T-helper 1 cell (primary cell): ENCODE data around the gene KCNH1.
A peak's percentile ranks its signal among the peaks of the same experiment; 100 is the strongest.
"Not testable (repeated sequence)": the region's sequence is repeated elsewhere in the genome, so short reads cannot be mapped to it uniquely, and the experiment has no call there.

Experiments
- DNase-seq, 5 donors: peaks; one replicate each; pipeline ENCODE4 v3.0.0-alpha.2; 2012 to 2020

KCNH1 gene

DNA sequence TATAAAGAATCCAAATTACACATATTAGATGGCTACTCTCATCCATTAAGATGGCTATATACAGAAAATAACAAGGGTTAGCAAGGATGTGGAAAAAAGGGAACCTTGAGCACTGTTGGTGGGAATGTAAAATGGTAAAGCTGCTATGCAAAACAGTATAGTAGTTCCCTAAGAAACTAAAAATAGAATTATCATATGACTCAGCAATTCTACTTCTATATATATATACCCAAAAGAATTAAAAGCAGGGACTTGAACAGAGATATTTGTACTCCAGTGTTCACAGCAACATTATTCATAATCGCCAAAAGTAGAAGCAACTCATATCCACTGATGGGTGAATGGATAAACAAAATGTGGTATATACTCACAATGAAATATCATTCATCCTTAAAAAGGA is 126.1 kb downstream of the KCNH1 start:
- no peak for DNase-seq

DNA sequence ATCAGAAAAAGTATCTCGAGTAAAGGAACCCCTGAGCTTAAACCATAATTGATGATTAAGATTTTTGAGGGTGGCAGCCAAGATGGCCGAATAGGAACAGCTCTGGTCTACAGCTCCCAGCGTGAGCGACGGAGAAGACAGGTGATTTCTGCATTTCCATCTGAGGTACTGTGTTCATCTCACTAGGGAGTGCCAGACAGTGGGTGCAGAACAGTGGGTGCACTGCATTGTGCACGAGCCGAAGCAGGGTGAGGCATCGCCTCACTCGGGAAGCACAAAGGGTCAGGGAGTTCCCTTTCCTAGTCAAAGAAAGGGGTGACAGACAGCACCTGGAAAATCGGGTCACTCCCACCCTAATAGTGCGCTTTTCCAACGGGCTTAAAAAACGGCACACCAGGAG is 138.0 kb downstream of the KCNH1 start:
- DNase-seq, result not testable (repeated sequence)

DNA sequence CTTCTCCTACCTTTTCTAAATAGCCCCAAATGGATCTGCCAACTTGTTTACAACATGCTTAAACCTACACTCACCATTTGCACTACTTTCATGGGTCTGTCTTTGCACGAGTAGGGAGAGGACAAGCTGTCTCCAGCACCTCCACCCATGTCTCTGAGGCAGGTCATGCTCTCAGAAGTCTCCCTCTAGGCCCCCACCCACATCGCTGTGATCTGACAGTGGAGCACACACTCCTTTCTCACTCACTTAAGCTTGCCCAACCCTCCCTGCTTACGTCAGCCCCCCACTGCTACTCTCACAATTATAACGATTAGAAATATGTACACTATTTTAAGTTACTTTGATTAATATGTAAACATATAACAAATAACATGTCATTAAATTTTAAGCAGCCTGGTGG is 141.1 kb downstream of the KCNH1 start:
- no peak for DNase-seq

DNA sequence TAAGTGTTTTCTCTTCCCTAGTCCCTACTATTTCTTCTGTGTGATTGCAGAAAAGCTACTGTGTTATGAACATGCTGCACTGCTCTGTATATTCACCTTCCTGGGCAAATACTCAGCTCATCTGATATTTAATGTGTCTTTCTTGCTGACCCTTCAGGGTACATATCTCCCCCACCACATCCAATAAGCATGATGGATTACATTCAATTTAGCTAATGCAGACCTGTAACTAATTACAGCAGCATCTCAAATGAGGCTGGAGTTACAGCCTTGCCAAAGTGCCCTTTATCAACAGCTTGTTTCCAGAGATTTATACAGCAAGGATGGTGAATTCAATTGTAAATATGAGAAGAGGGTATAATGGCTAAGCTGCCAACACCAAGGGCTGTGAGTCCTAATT is 144.0 kb downstream of the KCNH1 start:
- no peak for DNase-seq

DNA sequence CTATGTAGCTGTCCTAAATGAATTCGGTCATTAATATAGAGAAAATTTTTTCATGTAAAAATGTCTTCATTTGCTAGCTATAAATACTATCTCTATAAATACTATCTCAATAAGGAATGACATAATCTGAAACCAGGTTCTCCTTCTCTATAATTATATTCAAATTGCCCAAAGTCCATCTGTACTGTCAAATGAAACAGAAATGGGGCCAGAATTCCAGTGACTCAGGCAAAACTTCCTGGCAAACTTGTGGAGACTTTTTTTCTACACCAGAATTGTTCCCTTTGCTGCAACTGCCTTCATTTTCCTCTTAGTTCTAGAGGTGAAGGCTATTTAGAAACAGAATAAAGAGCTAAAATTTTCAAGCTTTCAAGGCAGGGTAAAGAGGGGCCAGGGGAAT is 152.5 kb downstream of the KCNH1 start:
- DNase-seq, result no peak

DNA sequence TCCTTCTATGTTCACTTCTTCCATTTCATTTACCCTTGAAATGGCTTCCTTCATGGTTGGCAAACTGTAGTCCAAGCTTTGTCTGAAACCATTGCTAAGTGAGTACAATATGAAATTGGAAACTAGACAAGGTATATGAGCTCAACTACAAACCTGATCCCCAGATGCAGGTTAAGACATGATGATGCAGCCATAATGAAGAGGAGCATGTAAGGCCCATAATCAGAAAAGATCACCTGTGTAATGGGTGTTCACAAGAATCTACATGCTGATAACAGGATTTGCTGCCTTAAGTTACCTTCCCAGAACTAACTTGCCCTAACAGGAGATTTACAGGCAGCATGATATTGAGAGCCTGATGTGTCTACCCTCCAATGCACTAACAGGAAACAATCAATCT is 153.9 kb downstream of the KCNH1 start:
- no peak for DNase-seq

DNA sequence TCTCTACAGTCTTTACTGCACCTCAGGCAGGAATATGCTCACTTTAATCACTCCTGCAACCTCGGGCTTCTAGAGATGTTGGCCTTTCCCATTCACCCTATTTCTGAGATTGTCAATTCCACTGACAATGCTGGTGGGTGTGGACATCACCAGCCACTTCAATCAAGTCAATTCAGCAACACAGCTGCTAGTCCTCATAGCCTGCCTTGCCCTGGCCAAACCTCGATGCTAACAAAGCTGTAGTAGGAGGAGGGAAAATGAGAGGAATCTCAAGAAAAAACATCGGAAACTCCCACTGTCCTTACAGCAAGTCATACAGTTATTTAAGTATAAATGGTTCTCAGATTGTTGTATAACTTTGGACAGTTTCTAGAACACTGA is 155.0 kb downstream of the KCNH1 start:
- no peak for DNase-seq

DNA sequence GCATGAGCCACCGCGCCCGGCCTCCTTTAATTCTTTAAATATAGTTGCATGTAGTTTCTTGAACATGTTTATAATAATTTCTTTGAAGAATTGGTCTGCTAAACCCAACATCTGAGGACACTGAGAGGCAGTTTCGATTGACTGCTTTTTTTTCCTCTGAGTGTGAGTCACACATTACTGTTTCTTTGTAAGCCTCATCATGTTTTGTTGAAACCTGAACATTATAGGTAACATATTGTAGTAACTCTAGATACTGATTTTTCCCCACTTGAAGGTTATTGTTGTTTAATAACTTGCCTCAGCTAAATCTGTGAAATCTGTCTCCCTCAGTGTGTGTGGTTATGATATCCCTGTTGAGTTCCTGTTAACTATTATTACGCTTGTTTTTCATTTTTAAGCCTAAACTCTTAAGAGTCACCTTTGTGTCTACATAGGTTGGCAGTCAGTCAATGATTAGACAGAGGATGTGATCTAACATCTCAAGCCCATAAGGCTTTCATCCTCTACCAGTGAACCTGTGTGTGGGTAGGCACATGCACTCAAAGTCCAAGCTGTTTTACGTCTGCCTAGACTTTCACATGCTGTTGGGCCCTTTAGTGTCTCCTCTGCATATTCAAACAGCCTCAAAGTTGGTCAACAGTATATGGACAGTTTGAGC is 155.5 kb downstream of the KCNH1 start:
- no peak for DNase-seq

DNA sequence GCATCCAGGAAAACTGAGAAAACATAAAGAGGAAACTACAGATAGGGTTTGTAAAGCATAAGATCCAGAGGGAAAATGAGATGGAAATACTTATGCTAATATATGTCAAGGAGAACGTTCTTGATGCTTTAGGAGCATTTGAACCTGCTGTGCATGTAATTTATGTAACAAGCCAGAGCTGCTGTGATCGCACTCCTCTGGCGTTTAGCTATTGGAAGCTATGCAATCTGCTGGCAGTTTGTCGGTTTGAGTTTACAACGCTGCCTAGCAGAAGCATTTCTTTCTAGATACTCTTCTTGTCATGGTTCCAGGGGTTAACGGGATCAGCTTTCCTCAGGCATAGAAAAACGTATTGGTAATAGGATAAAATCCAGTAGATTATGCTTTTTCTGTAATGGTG is 182.7 kb downstream of the KCNH1 start:
- no peak for DNase-seq

DNA sequence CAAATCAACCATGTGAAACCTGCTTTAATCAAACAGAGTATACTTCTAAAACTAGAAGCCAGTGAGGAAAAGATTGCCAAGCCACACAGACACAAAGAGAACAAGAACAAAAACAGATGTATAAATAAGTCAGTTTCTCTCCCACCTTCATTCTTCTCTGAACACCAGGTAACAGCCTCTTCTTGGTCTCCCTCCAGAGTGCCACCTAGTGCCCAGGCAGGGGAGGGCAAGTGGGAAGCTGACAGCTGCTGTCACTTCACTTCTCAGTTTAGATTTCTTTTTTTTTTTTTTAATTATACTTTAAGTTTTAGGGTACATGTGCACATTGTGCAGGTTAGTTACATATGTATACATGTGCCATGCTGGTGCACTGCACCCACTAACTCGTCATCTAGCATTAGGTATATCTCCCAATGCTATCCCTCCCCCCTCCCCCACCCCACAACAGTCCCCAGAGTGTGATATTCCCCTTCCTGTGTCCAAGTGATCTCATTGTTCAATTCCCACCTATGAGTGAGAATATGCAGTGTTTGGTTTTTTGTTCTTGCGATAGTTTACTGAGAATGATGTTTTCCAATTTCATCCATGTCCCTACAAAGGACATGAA is 183.9 kb downstream of the KCNH1 start:
- peak in 4 of 5 donors; percentile 8 to 18 (median 12) for DNase-seq

DNA sequence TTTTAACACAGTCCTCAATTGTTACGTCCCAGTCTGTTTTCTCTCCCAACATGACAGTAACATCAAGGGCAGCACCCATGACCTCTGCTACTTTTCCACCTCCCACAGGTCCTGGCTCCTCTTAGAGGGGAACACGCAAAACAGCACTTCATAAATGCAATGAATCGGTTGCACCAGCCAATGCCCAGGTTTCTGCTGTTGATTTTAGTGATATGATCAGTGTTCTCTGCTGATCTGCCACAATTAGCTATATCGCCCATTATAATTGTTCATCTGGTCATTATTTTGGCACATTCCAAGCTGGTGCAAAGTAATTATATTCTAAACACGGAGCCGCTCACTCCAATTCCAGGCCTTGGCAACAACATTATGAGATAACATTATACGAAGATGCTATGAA is 184.5 kb downstream of the KCNH1 start:
- DNase-seq, result no peak

DNA sequence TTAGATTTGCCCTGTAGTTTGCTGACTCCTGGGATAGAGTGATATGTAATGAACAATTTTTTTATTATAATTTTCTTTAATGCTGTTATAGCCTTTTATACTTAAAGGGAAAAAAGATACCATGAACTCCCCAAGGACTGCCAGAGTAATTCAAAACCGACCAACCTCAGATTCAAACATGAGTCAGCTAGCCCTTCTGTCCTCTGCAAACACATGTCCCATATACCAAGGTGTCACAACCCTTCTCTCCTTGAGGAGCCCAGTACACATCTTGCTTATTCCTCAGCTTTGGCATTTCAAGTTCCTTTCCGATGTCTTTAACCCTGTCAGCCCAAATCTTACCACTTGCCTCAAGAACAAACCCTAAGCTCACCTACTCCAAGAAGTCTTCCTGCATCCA is 184.9 kb downstream of the KCNH1 start:
- no peak for DNase-seq

DNA sequence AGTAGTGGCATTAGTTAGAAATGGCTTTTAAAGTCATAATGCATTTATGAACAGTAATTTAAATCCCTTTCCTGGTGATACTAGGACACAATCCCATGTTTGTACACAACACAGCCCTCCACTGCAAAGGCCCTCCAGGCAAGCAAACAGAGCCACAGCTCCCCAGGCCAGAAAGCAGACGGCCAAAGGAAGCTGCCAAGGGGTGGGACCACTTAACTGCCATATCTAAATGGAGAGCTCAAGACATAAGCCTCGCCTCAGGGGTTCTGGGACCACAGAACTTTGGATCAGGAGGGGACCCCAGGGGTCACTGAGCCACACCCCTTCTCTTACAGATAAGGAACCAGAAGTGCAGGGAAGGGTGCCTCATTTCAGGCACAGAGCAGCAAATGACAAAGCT is 189.7 kb downstream of the KCNH1 start:
- no peak for DNase-seq

DNA sequence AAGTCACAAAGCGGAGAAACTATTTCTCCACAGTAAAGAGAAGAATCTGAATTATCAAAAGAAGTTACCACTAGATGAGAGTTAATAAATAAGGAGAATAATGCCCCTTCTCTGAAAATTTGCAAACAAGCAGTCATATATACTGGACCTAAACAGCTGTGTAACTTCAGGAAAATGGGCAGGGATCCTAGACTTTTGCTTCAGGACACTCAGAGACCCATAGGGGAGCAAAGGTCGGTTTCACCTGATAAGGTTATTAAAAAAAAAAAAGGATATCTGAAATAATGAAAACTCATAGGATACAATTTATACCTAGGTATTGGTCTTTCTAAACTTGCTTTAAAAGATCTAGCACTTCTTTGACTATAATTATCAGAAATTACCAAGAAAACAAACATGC is 191.4 kb downstream of the KCNH1 start:
- DNase-seq, result no peak

DNA sequence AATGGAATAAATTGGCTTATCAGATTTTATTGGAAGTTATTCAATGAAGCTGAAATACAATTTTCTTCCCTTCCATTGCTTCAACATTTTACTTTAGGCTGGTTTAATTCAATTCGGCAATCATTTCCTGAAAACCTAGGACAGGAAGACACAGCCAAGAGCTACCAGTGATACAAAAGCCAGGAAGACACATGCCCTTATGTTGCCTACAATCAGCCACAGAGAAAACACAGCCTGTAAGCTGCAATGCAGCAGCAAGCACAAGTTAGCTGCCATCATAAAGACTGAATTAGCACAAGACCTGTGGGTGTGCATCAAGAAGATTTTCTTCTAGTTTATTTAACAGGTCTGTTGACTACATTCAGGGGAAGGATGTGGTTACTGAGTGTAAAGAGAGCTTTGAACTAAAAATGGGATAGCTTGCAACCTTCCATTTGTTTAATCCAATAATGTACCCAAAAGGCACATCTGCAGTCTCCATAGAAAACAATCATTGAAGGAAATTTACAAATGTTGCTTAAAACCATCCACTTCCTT is 193.8 kb downstream of the KCNH1 start:
- no peak for DNase-seq

DNA sequence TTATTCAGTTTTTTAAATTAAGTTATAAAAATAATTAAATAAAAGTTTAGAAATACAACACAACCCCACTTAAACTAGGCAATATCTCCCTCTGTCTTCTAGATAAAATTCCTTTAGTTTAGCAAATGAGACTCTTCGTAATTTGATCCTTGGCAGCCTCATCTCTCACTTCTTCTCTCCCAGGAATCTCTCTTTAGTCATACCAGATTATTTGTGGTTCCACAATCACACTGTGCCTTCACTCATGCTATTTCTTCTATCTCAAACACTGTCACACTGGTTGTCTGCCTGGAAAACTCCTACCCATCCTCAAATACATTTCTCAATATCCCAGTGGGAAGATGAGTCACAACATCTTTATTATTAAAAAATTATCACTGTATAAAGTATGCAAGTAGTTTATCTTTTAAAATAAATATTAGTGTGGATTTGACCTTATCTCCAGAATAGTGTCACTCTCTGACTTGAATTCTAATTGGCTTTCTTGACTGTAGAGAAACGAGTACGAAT is 195.5 kb downstream of the KCNH1 start:
- DNase-seq, result no peak

DNA sequence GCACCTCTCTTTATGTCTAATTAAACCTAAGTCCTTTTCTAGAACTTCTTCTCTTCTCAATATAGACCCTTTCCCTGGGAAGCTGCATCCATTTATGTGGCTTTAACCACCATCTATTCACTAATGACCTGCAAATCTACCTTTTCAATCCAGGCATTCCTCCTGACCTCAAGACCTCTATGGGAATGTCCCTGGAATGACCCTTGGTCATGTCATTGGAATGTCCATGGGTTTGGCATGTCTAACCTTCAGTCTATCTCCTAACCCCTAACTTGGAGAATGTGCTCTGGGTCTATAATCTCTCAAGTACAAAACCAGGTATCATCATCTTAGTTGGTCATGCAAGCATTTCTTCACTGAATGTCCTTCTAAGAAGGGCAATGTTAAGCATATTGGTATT is 196.1 kb downstream of the KCNH1 start:
- no peak for DNase-seq

DNA sequence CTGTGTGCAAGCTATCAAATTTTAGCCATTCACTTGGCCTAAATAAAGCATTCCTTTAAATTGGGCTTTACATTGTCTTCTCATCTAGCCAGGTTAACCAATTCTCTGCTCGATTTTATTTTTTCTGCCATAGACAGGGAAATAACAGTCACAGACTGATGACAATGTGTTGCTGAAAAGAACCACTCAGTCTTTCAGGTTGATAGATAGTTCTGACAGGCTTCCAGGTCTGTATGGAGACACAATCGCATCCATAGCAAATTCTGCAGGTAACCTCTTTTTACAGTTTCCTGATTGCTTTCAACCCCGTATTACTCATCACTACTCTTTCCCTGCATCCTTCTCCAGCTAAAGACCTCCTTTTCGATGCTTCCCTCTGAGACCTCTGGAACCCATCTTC is 198.0 kb downstream of the KCNH1 start:
- DNase-seq, result no peak

DNA sequence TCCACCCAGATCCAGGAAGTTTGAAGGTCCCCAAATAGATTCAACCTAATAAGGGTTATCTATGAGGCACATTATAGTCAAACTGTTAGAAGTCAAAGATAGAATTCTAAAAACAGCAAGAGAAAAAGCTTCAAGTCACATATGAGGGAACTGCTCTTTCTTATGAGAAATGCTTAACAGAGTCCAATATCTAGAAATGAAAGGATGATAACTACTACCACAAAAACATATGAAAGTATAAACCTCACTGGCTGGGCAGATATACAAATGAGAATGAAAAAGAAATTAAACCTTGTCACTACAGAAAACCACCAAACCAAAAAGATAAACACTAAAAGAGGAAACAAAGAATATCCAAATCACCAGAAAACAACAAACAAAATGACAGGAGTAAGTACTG is 201.8 kb downstream of the KCNH1 start:
- DNase-seq, result no peak

DNA sequence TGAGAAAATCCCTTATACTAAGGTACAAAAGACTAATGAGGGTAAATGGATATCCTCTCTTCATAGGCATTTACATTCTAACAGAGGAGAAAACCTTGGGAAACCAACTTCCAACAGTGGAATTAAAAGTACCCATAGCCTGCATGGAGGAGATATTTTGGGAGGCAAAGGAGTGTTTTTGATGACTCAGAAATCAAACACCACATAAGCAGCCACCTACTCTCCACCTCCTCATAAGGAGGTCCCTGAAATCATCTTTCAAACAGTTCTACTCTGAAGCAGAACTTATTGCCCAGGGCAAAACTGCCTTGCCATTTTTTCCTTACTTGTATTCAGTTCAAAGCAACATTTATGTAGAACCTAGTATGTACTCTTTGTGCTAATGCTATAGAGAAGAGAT is 211.3 kb downstream of the KCNH1 start:
- no peak for DNase-seq

DNA sequence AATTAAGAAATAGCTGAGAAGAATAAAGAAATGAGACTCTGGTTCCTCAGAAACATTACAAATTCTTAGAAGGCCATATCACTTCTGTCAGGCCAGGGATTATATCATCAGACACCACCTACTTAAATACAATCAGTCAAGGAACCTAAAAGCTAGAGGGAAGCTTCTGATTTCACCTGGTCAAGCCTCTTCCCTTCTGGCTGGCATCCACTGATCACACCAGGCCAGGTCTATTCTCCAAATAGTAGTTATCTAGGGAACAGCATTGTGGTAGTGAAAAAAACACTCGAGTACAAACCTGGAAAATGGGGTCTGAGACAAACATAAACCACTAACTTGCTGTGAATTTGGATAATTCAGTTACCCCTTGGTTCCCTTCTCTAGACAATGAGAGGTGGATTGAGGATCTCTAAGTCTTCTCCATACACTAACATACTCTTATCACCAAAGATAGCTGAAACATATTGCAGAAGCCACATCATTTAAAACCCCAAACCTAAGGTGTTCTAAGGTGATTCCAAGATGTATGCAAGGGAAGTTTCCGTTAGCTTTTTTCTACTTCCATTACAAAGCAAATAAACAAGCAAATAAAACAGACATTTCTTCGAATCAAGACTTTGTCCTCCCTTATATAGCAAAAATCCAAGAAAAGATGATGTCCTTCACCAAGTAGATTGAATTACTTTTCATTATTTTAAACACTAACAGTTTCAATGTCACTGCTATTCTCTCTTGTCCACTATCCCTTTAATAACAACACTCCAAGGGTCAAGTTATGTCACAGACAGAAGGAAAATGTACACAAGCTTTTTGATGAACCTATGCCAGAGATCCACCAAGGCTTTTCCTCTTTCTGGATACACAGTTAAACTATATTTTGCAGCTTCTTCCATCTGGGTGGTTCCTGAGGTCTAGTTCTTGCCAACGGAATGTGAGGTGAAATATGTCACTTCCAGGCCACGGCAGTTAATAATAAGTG is 212.9 kb downstream of the KCNH1 start:
- no peak for DNase-seq

DNA sequence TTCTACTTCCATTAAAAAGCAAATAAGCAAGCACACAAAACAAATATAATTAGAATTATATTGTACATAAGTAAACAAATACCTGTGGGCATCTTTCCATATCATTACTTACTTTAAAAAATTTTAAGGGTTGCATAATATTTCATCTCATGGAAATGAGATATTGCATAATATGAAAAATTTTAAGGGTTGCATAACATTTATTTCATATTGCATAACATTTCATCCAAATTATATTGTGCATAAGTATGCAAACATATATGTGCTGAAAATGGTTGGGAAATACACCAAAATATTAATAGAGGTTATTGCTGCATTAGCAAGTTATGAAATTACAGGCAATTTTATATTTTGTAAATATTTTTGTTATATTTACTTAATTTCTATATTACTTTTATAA is 213.7 kb downstream of the KCNH1 start:
- no peak for DNase-seq

DNA sequence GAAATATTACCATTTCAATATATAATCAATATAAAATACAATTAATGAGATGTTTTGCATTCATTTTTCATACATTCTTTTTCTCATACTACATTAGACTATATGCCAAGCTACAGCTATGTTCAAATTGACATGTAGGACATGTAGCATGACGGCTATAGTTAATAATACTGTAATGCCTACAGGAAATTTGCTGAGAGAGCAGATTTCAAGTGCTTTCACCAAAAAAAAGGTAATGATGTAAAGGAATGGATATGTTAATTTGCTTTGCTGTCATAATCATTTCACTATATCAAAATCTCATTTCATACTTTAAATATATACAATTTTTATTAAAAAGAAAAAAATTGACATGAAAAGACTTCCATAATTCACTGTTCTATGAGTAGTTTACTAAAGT is 215.1 kb downstream of the KCNH1 start:
- DNase-seq, result no peak
